Measurements from ENCODE around the gene PPP2R1B.

PPP2R1B gene

DNA sequence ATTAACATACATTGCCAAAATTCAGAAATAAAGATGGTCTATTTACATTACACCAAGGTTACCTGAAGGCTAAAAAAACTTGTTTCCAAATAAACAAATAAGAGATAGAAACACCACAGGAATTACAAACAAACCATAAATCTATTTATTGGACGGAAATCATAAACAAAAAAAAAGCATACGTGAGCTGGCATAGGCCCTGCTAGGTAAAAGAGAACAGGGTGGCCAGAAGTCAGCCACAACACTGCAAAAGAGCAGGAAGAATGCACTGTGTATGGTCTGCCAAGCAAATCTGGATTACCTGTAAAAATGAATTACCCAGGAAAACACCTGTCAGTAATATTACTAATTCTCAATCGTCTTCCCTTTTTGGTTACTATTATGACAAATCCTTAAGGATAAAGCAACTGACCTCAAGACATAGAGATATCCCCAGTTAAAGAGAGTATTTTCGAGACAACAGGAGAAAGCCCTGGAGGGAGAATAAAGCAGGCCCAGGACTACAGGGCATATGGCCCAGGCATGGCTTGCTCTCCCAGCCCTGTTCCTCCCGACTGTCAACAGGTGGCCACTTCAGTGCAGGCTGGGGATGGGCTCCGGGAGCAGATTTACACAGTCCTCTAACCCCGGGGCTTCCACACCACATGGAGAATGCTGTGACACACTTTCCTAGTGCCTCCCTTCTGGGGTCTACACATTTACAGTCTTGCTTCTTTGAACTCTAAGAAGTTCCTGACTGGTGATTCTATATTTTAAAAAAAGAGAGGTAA is 18.0 kb downstream of the PPP2R1B start:
- TF ChIP-seq, protein P1, sequence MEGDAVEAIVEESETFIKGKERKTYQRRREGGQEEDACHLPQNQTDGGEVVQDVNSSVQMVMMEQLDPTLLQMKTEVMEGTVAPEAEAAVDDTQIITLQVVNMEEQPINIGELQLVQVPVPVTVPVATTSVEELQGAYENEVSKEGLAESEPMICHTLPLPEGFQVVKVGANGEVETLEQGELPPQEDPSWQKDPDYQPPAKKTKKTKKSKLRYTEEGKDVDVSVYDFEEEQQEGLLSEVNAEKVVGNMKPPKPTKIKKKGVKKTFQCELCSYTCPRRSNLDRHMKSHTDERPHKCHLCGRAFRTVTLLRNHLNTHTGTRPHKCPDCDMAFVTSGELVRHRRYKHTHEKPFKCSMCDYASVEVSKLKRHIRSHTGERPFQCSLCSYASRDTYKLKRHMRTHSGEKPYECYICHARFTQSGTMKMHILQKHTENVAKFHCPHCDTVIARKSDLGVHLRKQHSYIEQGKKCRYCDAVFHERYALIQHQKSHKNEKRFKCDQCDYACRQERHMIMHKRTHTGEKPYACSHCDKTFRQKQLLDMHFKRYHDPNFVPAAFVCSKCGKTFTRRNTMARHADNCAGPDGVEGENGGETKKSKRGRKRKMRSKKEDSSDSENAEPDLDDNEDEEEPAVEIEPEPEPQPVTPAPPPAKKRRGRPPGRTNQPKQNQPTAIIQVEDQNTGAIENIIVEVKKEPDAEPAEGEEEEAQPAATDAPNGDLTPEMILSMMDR (IDR thresholded peaks at IDR 0.05; ENCODE audit: borderline replicate concordance, insufficient read depth, low read depth, low read length): no peak
- H3K4me3 ChIP-seq (ENCODE audit: low read depth, low read length): no peak overlapping the region

DNA sequence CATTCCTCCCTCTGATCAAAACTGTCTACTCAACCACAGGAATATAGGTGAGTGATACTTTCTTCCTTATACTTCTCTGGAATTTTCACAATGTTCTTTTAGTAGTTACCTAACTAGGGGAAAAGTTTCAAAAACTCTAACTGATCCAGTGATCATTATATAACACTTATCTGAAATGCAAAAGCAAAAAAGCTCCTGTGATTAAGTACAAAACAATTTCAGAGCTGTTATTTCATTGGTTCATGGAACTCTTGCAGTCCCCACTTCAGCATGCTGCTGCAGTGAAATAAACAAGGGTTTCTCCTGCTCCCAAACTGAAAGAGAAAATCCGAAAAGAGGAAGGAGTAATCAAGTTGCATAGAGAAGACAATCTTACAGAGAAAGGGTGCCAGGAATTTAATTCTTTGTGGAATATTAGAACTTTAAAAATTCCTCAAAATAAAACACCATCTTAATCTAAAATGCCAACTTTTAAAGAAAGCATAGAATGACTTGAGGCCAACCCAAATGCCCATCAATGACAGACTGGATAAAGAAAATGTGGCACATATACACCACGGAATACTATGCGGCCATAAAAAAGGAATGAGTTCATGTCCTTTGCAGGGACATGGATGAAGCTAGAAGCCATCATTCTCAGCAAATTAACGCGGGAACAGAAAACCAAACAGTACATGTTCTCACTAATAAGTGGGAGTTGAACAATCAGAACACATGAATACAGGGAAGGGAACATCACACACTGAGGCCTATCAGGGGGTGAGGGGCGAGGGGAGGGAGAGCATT is 20.3 kb downstream of the PPP2R1B start:
- no peak overlapping the region for H3K4me3 ChIP-seq (ENCODE audit: low read depth, low read length)
- TF ChIP-seq, protein P1 (IDR thresholded peaks at IDR 0.05; ENCODE audit: borderline replicate concordance, insufficient read depth, low read depth, low read length): no peak

DNA sequence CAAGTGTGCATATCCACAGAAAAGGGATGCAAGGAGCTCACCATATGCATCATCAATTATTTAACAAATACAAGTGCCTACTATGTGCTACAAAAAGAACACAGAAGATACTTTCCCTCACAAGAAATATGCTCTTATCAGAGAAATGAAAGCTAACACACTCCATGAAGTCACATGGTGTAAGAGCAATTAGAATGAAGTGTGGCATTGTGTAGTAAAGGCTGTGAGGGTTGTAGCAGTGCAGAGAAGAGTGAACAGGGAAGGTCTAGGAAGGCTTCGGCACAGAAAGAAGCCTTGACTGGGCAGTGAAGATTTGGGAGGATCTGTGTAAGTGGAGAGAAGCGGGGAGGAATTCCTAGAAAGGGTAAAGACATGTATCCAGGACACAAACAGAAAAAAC is 22.5 kb downstream of the PPP2R1B start:
- no peak overlapping the region for H3K4me3 ChIP-seq (ENCODE audit: low read depth, low read length)
- TF ChIP-seq, protein P1 (IDR thresholded peaks at IDR 0.05; ENCODE audit: borderline replicate concordance, insufficient read depth, low read depth, low read length): no peak

DNA sequence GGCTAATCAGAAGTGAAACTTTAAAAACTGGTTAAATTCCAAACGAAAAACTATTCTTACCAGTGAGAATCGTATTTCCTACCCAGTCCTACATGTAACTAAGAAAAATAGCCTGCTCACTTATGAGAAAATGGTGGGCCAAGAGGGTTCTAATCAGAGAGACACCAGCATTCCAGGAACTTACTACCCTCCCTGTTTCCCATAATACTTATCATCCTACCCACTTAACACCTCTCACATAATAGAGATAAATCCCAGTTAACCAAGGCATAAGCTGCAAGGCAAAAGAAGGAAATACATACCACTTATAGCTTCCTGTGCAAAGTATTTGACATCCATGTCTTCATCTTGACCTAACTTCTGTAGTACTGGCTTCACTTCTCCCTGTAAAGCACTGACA is 24.4 kb downstream of the PPP2R1B start:
- no peak overlapping the region for H3K4me3 ChIP-seq (ENCODE audit: low read depth, low read length)
- TF ChIP-seq, protein P1 (IDR thresholded peaks at IDR 0.05; ENCODE audit: borderline replicate concordance, insufficient read depth, low read depth, low read length): no peak

DNA sequence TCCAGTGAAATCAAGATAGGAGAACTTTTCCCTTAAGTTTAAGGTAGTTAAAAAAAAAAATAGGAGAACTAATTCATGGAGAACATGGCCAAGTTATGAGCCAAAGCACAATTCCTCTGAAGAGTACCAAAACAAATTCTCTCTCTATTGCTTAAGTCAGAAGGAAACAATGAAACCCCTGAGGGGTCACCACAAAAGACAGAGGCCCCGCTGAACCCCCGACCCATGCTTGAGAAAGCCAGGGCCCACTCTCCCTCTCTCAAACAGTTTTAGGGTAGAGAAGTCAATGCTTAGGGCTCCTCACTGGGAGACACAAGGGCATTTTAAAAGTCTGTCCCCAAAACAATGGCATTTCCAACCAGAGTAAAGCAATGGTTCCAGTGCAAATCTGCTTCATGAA is 26.9 kb downstream of the PPP2R1B start:
- H3K4me3 ChIP-seq (ENCODE audit: low read depth, low read length): no peak overlapping the region
- TF ChIP-seq, protein P1 (IDR thresholded peaks at IDR 0.05; ENCODE audit: borderline replicate concordance, insufficient read depth, low read depth, low read length): no peak

DNA sequence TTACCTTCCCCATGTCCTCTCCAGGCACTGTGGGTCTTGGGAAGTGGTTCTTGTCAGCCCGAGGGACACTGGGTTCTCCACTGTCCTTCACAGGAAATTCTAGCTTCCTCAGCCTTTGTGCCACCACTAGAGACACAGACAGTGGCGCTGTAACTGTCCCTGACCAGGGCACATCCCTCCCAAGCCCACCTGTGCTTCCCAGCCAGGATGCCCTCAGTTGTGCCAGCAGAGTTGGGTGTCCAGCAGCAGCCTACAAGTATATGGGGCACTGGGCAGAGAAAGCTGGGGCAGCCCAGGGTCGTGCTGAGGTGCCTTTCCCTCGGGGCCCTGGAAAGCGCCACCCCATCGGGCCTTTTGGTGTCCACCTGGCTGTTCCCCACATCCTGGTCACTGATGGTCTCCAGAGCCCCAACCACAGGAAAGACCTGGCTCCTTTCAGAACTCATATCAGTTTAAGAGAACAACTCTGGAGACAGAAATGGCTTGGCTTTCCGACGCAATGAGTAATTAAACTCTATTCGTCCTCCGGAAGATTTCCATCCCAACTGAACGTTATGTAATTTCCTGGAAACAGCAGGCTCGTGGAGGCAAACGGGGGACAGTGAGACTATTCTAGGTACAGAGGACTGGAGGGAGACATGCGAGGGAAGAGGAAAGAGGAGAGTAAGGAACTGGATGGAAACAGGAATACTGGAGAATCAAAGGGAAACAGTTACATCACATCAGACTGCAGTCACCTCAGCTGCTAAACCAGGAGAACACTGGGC is 28.6 kb downstream of the PPP2R1B start:
- H3K4me3 ChIP-seq (ENCODE audit: low read depth, low read length): no peak overlapping the region
- TF ChIP-seq, protein P1 (IDR thresholded peaks at IDR 0.05; ENCODE audit: borderline replicate concordance, insufficient read depth, low read depth, low read length): no peak
